GM21723 (cell line): ENCODE measurements around the gene ACTG1.

ENCODE experiments used
- ATAC-seq: cut with Tn5 transposase; IDR thresholded peaks from one replicate; pipeline ENCODE4 v1.9.1; 2021; ENCODE audit warnings: mild to moderate bottlenecking, moderate library complexity; ENCODE audit not compliant: unreplicated experiment

Gene ACTG1

GRCh38 chr17:81499601-81499970 is 13.0 kb downstream of the ACTG1 start:
- no peak for ATAC-seq

DNA sequence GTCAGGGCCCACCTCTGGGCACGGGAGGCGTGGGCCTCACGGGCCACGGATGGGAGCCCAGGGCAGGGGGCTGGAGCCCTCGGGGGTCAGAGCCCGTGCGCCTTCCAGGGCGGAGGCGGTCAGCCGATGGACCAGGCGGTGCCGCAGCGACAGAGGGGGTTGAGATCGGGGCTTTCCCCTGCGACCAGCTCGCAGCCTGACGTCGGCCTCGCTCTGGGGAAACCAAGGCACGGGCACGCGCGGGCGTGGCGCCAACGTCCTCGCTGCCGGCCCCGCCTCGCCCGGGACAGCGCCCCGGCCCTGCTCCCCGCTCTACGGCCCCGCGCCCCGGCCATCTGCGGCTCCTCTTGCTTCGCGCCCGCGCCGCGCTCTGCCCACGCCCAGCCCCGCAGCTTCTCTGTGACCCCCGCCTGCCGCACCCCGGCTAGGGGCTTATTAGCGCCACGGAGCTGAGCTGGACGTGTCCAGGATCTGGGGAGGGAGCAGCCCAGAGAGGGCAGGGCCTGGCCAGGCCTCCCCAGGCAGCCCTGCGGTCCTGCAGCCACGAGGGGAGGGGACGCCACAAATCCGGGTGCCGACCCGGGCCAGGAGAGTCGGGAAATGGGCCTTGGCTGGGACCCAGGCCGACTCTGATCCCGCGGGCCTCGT is 13.5 kb downstream of the ACTG1 start:
- no peak for ATAC-seq

DNA sequence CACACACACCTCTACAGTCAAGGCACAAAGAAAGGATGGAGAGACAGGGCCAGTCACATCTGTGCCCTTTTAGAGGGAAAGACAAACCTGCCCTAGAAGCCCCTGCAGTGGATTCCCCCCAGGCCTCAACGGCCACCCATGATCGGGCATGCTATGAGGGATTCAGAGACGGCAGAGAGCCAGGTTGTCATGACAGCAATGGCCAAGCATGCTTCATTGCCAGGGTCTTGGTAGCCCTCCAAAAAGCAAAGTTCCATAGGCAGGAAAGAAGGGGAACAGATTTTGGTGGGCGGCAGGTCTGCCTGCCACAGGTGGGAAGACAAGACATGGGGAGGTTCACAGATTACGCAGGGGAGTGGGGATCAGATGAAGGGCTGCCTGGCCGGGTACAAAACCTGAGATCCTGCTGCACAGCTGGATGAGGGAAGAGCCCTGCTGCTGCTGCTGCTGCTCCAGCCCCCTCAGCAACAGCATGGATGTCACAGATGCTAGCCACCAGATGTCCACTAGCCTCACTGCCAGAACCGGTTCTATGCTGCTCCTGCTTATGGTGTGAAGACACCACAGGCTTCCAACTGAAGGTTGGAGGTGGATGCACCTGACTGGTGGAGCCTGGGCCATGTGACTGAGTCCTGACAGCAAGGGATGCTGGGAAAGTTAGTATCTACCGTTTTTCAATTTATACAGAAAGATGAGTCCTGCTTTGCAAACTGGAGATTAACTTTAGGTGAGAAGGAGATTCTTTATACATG is 17.8 kb downstream of the ACTG1 start:
- no peak for ATAC-seq

DNA sequence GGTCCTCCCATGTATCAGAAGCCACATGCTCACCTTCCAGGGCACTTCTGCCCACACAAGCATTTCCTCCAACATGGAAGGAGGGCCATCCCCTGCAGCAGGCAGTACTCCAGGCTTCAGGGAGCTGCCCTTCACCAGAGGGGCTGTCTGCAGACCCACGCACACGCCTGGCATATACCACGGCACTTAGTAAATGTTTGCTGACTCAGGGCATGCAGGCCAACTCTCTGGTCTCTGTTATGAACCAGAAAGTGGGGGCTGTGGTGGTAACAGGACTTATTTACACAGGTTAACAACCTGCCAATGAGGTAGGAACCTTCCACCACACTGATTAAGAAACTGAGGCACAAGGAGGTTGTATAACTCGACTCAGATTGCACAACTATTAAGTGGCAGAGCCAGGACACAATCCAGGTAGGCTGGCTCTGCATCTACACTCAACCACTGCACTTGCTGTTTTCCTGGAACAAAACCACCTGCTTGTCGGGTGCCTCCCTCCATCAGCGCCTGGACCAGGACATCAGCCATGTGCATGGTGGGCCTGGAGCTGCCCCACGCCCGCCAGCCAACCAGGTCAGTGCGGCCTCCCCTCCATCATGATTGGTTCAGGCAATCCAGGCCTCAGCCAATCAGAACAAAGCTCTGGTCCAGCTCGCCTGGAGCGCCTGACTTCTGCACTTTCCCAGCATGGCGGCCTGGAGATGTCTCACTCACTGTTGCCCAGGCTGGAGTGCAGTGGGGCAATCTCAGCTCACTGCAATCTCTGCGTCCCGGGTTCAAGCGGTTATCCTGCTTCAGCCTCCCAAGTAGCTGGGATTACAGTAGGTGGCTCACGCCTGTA is 19.2 kb downstream of the ACTG1 start:
- no peak for ATAC-seq

DNA sequence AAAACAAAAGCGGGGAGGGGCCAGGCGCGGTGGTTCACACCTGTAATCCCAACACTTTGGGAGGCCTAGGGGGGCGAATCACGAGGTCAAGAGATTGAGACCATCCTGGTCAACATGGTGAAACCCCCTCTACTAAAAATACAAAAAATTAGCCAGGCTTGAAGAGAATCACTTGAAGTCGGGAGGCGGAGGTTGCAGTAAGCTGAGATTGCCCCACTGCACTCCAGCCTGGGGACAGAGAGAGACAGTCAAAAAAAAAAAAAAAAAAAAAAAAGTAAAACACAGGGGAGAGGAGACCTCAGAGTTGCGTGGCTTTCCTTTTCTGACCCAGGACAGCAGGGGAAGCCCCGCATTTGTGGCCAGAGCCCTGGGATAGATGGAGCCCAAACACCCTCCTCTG is 19.9 kb downstream of the ACTG1 start:
- ATAC-seq = no peak

GRCh38 chr17:81492202-81492601 is 20.4 kb downstream of the ACTG1 start:
- ATAC-seq = no peak

DNA sequence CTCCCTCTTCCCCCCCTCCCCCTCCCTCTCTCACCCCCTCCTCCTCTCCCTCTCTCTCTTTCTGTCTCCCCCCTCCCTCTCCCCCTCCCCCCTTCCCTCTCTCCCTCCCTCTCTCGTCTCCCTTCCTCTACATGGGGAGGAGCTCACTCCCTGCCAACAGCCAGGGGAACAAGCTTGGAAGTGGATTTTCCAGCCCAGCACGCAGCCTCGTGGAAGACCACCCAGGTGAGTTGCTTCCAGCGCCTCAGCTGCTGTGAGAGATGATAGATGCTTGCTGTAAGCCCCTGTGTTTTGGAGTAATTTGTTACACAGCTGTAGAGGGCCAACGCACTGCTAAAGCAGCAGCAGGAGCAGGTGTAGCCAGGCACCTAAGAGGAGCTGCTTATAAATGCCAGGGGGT is 20.8 kb downstream of the ACTG1 start:
- no peak for ATAC-seq

- ATAC-seq = no peak
Observed at GRCh38 chr17:81491181-81491581, 21.4 kb downstream of the ACTG1 start.

DNA sequence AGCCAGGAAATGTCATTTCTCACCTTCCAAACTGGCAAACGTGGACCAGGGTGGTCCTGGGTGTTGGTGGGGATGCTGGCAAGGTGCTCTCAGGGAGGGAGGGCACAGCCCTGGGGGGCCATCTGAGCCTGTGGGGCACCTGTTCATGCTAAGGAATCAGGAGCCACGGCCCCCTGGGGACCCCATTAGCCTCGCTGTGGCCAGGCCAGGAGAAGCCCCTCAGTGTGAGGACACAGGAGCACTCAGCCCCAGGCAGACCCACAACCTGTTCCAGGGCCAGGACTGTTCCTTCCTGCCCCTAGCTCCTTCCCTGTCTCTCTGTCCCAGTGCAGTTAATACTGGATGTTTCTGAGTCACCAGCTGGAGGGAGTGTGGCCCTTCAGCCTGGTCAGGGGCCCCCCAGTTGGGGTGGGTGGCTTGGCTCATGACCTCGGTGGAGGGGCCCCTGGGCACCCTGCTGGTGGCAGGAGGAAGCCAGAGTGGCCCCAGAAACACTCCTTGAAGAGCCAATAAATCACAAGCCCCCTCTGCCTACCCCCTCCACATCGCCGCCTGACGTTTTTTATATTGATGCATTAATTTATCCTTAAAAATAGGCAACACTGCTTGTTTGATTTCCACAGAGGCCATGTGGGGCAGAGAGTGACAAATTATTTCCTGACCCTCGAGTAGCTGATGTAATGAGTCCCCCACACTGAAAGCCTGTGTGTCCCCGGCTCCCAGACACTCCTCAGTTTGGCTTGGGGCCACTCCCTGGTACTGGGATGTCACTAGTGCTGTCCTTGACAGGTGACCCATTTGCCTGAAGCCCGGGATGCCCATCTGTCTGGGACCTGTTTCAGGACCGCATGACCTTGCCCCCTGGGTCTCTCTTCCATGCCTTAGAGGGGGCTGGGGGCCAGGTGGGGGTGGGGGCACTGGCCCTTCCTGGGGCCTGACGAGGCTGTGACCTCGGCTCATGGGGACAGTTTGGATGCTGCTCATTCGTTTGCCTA is 22.3 kb downstream of the ACTG1 start:
- ATAC-seq = no peak

DNA sequence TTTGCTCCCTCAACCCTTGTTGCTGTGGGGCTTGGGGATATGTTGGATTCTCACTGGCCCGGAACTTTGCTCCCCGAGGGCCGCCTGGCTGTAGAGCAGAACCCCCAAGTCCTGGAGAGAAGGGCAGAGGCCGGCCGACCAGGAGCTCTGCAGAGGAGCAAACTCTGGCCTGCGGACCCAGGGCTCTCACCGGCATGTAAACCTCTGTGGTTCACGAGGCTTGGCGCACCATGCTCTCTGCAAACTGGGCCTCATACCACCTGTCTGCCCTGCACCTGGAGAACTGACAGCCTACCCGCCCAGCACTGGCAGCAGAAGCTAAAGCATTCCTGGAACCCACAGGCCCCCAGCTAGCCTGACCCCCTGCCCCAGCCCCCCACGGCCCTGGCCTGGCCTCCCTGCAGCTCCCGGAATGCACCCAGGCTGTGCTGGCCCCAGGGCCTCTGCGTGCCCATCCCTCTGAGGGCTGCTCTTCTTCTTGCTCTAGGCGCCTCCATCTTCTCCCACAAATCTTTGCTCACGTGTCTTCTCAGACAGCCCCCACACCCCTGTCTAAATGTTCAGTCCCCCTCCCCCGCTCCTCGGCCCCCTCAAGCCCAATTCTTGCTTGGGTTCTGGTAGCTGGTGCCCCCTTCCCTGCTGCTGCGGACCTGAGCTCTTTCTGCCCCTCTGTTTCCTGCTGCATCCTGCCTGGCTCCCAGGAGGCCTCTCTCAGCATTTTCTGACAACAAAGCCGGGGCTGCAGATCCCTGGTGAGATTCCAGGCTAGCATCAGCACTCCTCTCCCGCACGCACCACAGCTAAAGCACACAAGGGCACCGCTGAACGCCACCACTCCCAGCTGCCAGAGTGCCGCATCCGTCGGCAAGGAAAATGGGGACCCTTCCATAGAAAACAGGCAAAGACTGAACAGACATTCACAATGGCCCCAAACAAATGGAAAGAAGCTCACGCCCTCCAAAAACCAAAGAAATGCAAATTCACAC is 23.3 kb downstream of the ACTG1 start:
- no peak for ATAC-seq

DNA sequence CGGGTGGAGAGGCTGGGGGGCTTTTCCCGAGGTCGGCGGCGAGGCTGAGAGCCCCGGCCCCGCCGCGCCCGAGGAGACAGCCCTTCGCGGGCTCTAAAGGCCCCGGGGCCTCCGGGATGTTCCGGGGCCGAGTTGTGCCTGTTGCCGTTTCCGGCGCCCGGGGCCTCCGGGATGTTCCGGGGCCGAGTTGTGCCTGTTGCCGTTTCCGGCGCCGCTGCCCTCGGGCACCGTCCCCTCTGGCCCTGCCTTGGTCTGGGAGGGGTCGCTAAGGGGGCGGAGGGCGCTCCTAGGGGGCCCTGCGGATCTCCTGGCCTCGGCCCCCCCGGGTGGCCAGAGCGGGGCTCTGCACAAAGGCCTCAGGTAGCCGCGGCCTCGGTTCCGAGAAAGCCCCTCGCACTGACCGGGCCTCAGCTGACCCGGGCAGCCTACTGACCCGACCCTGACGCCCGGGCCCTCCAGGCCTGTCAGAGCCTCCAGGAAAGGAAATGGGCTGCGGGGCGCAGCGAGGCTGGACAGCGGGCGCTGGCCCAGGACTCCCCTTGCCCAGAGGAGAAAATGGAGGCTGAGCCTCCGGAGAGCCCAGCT is 24.2 kb downstream of the ACTG1 start:
- peak; percentile 28 for ATAC-seq

DNA sequence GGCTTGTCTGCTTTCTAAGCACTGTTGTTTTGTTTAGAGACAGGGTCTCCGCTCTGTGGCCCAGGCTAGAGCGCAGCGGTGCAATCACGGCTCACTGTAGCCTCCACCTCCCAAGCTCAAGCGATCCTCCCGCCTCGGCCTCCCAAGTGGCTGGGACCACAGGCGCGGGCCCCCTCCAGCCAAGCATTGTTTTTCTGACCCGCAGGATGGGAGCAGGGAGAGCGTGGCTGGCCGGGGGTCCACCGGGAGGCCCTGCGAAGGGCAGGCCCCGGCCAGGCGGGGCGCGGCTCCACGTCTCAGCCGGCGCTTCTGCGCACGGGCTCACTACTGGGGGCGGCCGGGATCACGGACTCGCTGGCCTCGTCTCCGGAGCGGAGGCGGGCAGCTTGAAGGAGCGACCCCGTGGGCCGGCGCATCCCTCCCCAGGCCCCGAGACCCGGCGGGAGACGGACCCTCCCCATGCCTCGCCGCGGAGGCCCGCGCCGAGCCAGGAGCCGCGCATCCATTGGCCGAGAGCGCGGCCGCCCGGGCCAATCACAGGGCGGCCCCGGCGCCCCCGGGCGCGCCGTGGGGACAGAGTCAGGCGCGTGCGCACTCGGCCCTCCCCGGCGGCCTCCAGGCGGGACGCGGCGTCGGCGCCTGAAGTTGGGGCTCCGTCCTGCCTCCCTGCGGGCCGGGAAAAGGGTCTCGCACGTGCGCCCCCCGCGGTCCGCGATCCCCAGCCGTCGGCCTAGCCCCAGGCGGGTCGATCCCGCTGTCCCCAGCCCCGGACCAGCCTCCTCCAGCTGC is 24.9 kb downstream of the ACTG1 start:
- ATAC-seq = peak; percentile 46

GRCh38 chr17:81487089-81487486 is 25.5 kb downstream of the ACTG1 start:
- no peak for ATAC-seq

GRCh38 chr17:81486199-81486810 is 26.3 kb downstream of the ACTG1 start:
- ATAC-seq = no peak

DNA sequence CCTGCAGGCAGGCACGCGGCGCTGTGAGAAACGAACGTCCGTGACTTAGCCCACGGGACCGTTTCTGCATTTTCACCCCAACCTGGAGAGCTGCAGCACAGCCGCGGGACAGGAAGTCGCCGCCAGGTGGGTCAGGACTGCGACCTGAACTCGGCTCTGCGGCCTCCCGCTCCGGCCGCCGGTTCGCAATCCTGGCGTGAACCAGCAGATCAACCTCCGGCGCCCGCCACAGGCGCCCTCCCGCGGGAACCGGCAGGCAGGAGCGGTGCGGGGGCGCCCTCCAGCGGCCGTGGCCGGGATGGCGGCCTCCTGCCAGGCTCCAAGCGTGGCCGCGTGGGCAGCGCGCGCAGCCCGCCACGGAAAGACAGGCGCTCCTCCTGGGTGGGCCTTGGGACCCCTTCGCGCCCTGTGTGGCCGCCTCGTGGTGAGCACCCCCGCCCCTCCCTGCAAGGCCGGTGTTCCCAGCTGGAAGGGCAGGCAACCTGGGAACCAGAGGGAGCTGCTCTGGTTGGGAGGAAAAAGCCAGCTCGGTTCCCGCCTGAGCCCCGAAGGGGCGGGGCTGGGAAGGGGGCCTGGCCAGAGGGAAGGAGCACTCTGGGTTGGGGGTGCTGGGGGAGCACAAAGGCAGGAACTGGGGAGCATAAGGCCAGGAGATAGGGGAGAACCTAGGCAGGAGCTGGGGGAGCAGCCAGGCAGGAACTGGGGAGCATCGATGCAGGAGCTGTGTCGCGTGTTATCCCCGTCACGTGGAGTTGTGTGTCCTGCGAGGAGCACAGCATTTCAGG is 28.2 kb downstream of the ACTG1 start:
- peak; percentile 54 for ATAC-seq

DNA sequence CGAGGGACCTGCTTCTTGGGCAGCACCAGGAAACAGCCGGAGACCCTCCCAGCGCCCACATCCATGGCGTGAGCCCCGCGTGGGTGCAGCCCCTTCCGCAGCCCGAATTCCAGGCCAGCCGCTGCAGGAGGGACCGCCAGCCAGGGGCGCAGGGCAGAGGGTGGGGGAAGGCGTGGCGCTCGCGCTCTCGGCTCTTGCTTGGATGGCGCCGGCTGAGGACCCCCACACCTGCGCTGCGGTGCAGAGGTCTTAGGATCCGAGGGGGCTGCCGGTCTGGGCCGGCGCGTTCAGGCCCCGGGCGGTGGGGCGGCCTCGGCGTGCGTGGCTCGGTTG is 28.8 kb downstream of the ACTG1 start:
- no peak for ATAC-seq
